ENCODE results near the gene HIGD1C. TPM values are rescaled to one million over a fixed set of nuclear protein-coding genes. Genes with fewer than 3 reads are reported as not detected.
A peak's percentile ranks its signal among the peaks of the same experiment; 100 is the strongest.

The HIGD1C gene
- total and polyA plus RNA-seq, 9 donors = not detected

- no peaks in the 10 kb centered on the region for H3K9me3 ChIP-seq
- no peaks in the 10 kb centered on the region for H3K36me3 ChIP-seq
- peaks cover 9% of the 10 kb centered on the region for H3K4me1 ChIP-seq (ENCODE audit: insufficient read depth)
- DNase-seq = no peak
- no peaks in the 10 kb centered on the region for H3K27me3 ChIP-seq
- intact Hi-C loops (cut with DNase I) = loop anchor here in 2 of 4 donors (10.0 kb wide), 1 partner anchor 61 kb away; no protein-coding TSS in a partner anchor
- WGBS, 3 donors = 0 to 1% (median 1%) methylated on average over 4 of the region's 4 CpGs
- peak overlapping the region; percentile 69 for H3K4me3 ChIP-seq
- no peak for TF ChIP-seq CTCF (IDR thresholded peaks at IDR 0.05)
- no peak for TF ChIP-seq POLR2A (IDR thresholded peaks at IDR 0.05)
- no peak for TF ChIP-seq EP300 (IDR thresholded peaks at IDR 0.05)
- peak overlapping the region; percentile 35 to 87 for H3K27ac ChIP-seq
These were observed 28.3 kb upstream of the HIGD1C start for GRCh38 chr12:50924131-50924438.

GRCh38 chr12:50924439-50925341, 27.7 kb upstream of the HIGD1C start:
- TF ChIP-seq POLR2A (IDR thresholded peaks at IDR 0.05) = no peak
- TF ChIP-seq CTCF (IDR thresholded peaks at IDR 0.05) = no peak
- WGBS, 3 donors = 0 to 1% (median 1%) methylated on average over 13 of the region's 13 CpGs
- Histone ChIP-seq H3K9me3 (no peaks in the 10 kb centered on the region), H3K27me3 (no peaks in the 10 kb centered on the region), H3K4me3 (peak overlapping the region; percentile 69), H3K27ac (peak overlapping the region; percentile 35 to 87), H3K4me1 (ENCODE audit: insufficient read depth) (peaks cover 9% of the 10 kb centered on the region), H3K36me3 (no peaks in the 10 kb centered on the region)
- DNase-seq = peak; percentile 85 to 95 (median 91)
- intact Hi-C loops (cut with DNase I) = loop anchor here in 2 of 4 donors (10.0 kb wide), 1 partner anchor 60 kb away; no protein-coding TSS in a partner anchor

- Histone ChIP-seq H3K4me3 (peak overlapping the region; percentile 69), H3K27ac (peak overlapping the region; percentile 18 to 29), H3K36me3 (no peaks in the 10 kb centered on the region), H3K9me3 (no peaks in the 10 kb centered on the region), H3K27me3 (no peaks in the 10 kb centered on the region), H3K4me1 (ENCODE audit: insufficient read depth) (peaks cover 9% of the 10 kb centered on the region)
- no peak for TF ChIP-seq CTCF (IDR thresholded peaks at IDR 0.05)
- TF ChIP-seq EP300 (IDR thresholded peaks at IDR 0.05) = no peak
- TF ChIP-seq POLR2A (IDR thresholded peaks at IDR 0.05) = no peak
- intact Hi-C loops (cut with DNase I) = loop anchor here in 2 of 4 donors (10.0 kb wide), 1 partner anchor 60 kb away; no protein-coding TSS in a partner anchor
- DNase-seq = peak in 1 of 5 donors; percentile 23
- 1 to 5% (median 2%) methylated on average over 7 of the region's 7 CpGs for WGBS, 3 donors
These were observed 27.0 kb upstream of the HIGD1C start for GRCh38 chr12:50925342-50925651.

- H3K4me3 ChIP-seq = peak overlapping the region; percentile 69
- no peak for DNase-seq
- peak overlapping the region in 1 of 2 donors; percentile 18 for H3K27ac ChIP-seq
- H3K36me3 ChIP-seq = no peaks in the 10 kb centered on the region
- 28 to 47% (median 31%) methylated on average over 1 of the region's 1 CpG for WGBS, 3 donors
- H3K27me3 ChIP-seq = no peaks in the 10 kb centered on the region
- no peaks in the 10 kb centered on the region for H3K9me3 ChIP-seq
- no peak for TF ChIP-seq EP300 (IDR thresholded peaks at IDR 0.05)
- no peak for TF ChIP-seq CTCF (IDR thresholded peaks at IDR 0.05)
- no peak for TF ChIP-seq POLR2A (IDR thresholded peaks at IDR 0.05)
- intact Hi-C loops (cut with DNase I) = loop anchor here in 2 of 4 donors (10.0 kb wide), 1 partner anchor 59 kb away; no protein-coding TSS in a partner anchor
- peaks cover 9% of the 10 kb centered on the region for H3K4me1 ChIP-seq (ENCODE audit: insufficient read depth)
These were observed 26.4 kb upstream of the HIGD1C start for GRCh38 chr12:50925920-50926319.
